Body of pancreas (tissue), 4 donors: Measurements from ENCODE around the gene CCNDBP1. TPM values are rescaled to one million over a fixed set of nuclear protein-coding genes. Genes with fewer than 3 reads are reported as not detected.
"Not testable (repeated sequence)": the region's sequence is repeated elsewhere in the genome, so short reads cannot be mapped to it uniquely, and the experiment has no call there.

Experiments used
- ATAC-seq: fragments of 150-250 bp; one replicate; pipeline ENCODE4 v1.9.1; 2016
- DNase-seq, 4 donors: peaks; one replicate each; pipeline ENCODE4 v3.0.0-alpha.2; 2019
- H3K27ac ChIP-seq, 4 donors: fragments of 200-600 bp; sonication (generic); 1 replicate in 3 of 4; 2 replicates in 1 of 4; pipeline versions ENCODE4 v1.5.1 to v1.6.1; 2016 to 2019; ENCODE audit warnings: mild to moderate bottlenecking in 1 of 4, mixed read lengths in 1 of 4, moderate library complexity in 1 of 4
- H3K27me3 ChIP-seq, 2 donors: fragments of 200-600 bp; sonication (generic); one replicate each; pipeline ENCODE4 v1.6.0; 2016; ENCODE audit warnings: mild to moderate bottlenecking in 1 of 2
- H3K36me3 ChIP-seq, 2 donors: fragments of 200-600 bp; sonication (generic); replicated peaks in 1 of 2; 2 replicates each; pipeline ENCODE4 v1.5.1; 2016; ENCODE audit warnings: low read depth in 2 of 2; ENCODE audit not compliant: insufficient read depth in 1 of 2
- H3K4me1 ChIP-seq: fragments of 200-600 bp; sonication (generic); one replicate; pipeline ENCODE4 v1.6.0; 2016
- H3K4me3 ChIP-seq, 2 donors: fragments of 200-600 bp; sonication (generic); 1 replicate in 1 of 2; 2 replicates in 1 of 2; pipeline ENCODE4 v1.5.1; 2016 to 2019
- H3K9me3 ChIP-seq, 3 donors: fragments of 200-600 bp; sonication (generic); 1 replicate in 2 of 3; 2 replicates in 1 of 3; pipeline ENCODE4 v1.5.1; 2016
- POLR2A ChIP-seq, 3 donors: fragments of 450-650 bp; IDR thresholded peaks; one replicate each; pipeline ENCODE4 v1.6.1; 2016; ENCODE audit warnings: antibody characterized with exemption in 3 of 3, mild to moderate bottlenecking in 2 of 3
- WGBS, 2 donors: methylation state at CpG; one replicate each; pipeline ENCODE4 v1.1.5; 2017; 5-methylcytosine and 5-hydroxymethylcytosine counted together
- intact Hi-C: fragments of 100-400 bp; cut with DNase I; formaldehyde crosslinking; loops from one replicate; pipeline ENCODE4 v1.15.1; 2023
- total RNA-seq, 2 donors: library from RNA; depleted of rRNA; stranded (reverse); fragments of >200 nt; gene quantifications; one replicate each; pipeline ENCODE4 v1.1.0, GENCODE V29; 2016
- TF ChIP-seq, protein P1 (sequence below), 7 experiments: fragments of 450-650 bp in 4 of 7; fragments of 200-600 bp in 3 of 7; sonication (generic) in 3 of 7; IDR thresholded peaks; one replicate each; pipeline ENCODE4 v1.5.1; 2016 to 2019; ENCODE audit warnings: antibody characterized with exemption in 7 of 7

The CCNDBP1 gene
- total RNA-seq, 2 donors from 2014 or later = 15.5 to 37.1 TPM

DNA sequence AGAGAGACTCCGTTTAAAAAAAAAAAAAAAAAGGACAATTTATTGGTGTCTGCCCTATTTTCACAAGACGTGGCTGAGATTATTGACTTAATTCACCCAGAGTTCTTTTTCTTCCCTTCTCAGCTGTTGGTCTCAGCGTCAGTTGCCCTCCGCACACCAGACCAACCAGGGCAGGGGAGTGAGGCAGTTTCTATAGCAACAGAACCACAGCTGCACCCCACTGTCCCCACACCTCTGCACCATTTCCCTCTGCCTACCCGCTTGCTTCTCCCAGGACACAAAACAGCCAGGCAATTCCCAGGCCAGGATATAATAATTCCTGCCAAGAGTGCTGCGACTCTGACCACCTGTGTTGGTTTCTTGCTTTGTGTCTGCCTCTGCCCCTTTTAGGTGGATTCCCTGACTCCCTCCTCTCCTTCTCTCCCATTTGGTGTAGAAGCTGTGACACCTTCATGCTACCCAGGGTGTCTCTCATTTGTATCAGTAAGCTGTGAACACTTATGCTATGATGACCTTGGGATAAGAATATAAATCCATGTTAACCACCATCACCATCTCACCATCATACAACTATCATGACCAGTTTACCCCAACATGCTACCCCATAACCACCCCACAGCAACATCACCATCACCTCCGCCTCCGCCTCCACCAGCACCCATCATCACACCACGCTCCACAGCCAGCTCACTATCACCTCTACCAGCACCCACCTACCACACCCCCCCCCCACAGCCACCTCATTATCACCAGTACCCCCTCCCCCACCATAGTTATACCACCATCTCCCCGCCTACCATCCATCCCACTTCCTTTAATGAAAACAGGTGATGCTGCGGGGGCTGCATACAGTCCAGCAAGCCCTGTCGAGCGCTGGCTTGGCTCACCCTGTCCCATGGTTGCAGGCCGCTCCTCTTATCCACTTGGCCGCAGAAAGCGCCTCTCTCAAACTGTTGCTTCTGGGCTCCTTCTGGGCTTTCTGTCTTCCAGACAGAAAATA is 35.0 kb downstream of the CCNDBP1 start:
- no peaks in the 10 kb centered on the region for H3K36me3 ChIP-seq
- H3K27ac ChIP-seq = no peak overlapping the region
- no peaks in the 10 kb centered on the region for H3K27me3 ChIP-seq
- intact Hi-C loops = no loop called here
- H3K4me3 ChIP-seq = no peak overlapping the region
- DNase-seq (no peak), ATAC-seq (no peak)
- H3K4me1 ChIP-seq = no peaks in the 10 kb centered on the region
- TF ChIP-seq, protein P1, sequence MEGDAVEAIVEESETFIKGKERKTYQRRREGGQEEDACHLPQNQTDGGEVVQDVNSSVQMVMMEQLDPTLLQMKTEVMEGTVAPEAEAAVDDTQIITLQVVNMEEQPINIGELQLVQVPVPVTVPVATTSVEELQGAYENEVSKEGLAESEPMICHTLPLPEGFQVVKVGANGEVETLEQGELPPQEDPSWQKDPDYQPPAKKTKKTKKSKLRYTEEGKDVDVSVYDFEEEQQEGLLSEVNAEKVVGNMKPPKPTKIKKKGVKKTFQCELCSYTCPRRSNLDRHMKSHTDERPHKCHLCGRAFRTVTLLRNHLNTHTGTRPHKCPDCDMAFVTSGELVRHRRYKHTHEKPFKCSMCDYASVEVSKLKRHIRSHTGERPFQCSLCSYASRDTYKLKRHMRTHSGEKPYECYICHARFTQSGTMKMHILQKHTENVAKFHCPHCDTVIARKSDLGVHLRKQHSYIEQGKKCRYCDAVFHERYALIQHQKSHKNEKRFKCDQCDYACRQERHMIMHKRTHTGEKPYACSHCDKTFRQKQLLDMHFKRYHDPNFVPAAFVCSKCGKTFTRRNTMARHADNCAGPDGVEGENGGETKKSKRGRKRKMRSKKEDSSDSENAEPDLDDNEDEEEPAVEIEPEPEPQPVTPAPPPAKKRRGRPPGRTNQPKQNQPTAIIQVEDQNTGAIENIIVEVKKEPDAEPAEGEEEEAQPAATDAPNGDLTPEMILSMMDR (IDR thresholded peaks at IDR 0.05) = no peak
- no peak for TF ChIP-seq POLR2A (IDR thresholded peaks at IDR 0.05)
- no peaks in the 10 kb centered on the region for H3K9me3 ChIP-seq
- 74 to 84% methylated on average over 16 of the region's 16 CpGs for WGBS, 2 donors

DNA sequence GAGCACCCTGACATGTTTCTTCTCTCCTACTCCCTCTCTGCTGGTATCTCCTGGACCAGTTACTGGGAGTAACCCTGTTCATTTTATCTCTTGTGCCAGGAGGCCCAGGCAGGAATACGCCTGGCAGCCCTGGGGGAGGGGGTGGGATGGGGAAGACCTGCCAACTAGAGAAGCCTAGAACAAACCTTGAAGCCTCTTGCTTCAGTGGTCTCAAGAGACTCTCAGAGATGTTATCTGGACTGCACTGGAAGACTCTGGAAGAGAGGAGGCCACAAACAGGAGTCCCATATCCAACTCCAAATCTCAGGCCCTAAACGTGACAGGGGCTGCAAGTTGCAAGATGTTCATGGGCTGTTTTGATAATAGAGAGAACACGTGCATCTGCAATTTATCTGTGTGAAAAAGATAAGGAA is 35.8 kb downstream of the CCNDBP1 start, which contains the start of gene EPB42:
Gene EPB42 (minus strand): TSS at position 28 of the 413 bp plus-strand sequence. CDS start 193 bp downstream, outside the sequence.
- DNase-seq (no peak), ATAC-seq (no peak)
- no peak within 1 kb of the TSS for H3K27ac ChIP-seq
- no peaks in the 10 kb centered on the region for H3K27me3 ChIP-seq
- no peak within 1 kb of the TSS for H3K4me3 ChIP-seq
- WGBS, 2 donors = 44 to 64% methylated on average over 3 of the region's 3 CpGs
- no peaks in the 10 kb centered on the region for H3K36me3 ChIP-seq
- intact Hi-C loops = no loop called here
- H3K9me3 ChIP-seq = no peaks in the 10 kb centered on the region
- TF ChIP-seq, protein P1 (IDR thresholded peaks at IDR 0.05) = no peak
- no peak for TF ChIP-seq POLR2A (IDR thresholded peaks at IDR 0.05)
- no peaks in the 10 kb centered on the region for H3K4me1 ChIP-seq

DNA sequence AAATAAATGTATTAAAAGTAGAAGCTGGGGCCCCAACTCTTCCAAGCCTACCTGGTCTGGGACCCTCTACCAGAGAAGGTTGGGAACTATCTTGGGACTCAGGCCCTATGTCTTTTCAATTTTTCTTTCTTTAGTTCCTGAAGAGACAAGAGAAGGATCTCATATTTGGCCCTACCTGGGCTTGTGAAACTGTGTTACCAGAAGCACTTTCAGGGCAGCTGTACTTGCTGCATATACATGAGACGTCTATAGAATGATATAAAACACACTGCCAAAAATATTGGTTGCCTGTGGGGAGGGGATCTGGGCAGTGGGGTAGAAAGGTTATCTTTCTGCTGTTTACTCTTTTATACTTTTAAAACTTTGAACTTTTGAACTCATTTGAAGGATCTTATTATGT is 36.2 kb downstream of the CCNDBP1 start:
- Histone ChIP-seq H3K4me1 (no peaks in the 10 kb centered on the region), H3K36me3 (no peaks in the 10 kb centered on the region), H3K27ac (no peak overlapping the region), H3K9me3 (no peaks in the 10 kb centered on the region), H3K27me3 (no peaks in the 10 kb centered on the region), H3K4me3 (no peak overlapping the region)
- DNase-seq (no peak), ATAC-seq (no peak)
- intact Hi-C loops = no loop called here
- TF ChIP-seq, protein P1 (IDR thresholded peaks at IDR 0.05) = no peak
- TF ChIP-seq POLR2A (IDR thresholded peaks at IDR 0.05) = no peak
- 50 to 59% methylated on average over 1 of the region's 1 CpG for WGBS, 2 donors

DNA sequence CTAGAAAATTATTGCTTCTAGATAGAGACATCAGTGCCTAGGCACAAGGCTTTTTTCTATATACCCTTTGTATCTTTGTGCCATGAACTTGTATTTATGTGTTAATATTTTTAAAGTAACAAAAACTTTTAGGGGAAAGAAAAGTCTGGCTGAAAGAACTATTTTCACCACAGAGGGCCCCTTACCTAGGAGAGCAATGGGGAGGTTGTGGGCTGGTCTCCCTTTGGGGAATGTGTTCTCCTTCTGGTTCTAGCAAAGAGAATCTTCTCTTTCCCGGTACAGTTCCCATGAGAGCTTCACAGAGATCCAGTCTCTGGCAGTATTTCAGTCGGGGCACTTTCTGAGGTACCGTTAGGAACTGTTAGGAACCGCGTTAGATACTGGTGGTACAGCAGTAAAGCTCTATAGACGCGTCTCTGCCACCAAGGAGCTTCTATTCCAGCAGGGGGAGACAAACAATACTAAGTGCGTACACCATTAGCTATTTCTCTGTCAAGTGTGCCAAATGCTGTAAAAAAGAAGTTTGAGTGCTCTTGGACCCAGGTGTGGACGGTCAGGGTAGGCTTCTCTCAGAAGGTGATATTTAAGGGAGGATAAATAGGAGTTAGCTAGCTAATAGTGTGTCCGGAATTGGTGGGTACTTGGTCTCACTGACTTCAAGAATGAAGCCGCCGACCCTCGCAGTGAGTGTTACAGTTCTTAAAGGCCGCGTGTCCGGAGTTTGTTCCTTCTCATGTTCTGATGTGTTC is 40.2 kb downstream of the CCNDBP1 start:
- ATAC-seq = peak; percentile 78
- H3K27me3 ChIP-seq = no peaks in the 10 kb centered on the region
- H3K36me3 ChIP-seq = no peaks in the 10 kb centered on the region
- WGBS, 2 donors = 33 to 41% methylated on average over 13 to 16 of the region's 16 CpGs
- intact Hi-C loops = loop anchor here (5.0 kb wide), 1 partner anchor 57 kb away; no protein-coding TSS in a partner anchor
- no peak for TF ChIP-seq POLR2A (IDR thresholded peaks at IDR 0.05)
- TF ChIP-seq, protein P1 (IDR thresholded peaks at IDR 0.05) = peak; percentile 52 to 73 (median 65)
- H3K27ac ChIP-seq = no peak overlapping the region
- H3K4me1 ChIP-seq = no peaks in the 10 kb centered on the region
- DNase-seq = peak; percentile 40 to 61 (median 57)
- no peak overlapping the region for H3K4me3 ChIP-seq
- H3K9me3 ChIP-seq = no peaks in the 10 kb centered on the region

DNA sequence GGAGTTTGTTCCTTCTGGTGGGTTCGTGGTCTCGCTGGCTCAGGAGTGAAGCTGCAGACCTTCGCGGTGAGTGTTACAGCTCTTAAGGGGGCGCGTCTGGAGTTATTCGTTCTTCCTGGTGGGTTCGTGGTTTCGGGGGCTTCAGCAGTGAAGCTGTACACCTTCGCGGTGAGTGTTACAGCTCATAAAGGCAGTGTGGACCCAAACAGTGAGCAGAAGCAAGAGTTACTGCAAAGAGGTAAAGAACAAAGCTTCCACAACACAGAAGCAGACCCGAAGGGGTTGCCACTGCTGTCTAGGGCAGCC is 40.7 kb downstream of the CCNDBP1 start:
- H3K27me3 ChIP-seq, H3K4me3 ChIP-seq, H3K4me1 ChIP-seq, ATAC-seq, H3K36me3 ChIP-seq, H3K27ac ChIP-seq, DNase-seq, H3K9me3 ChIP-seq: not testable (repeated sequence)
- 72 to 82% methylated on average over 12 of the region's 12 CpGs for WGBS, 2 donors
- intact Hi-C loops = loop anchor here (5.0 kb wide), 1 partner anchor 56 kb away; no protein-coding TSS in a partner anchor
